Heart left ventricle (tissue), 13 donors: ENCODE measurements around the gene MICALL1.

Experiments
- POLR2A ChIP-seq, 2 donors: fragments of 450-650 bp; IDR thresholded peaks; one replicate each; pipeline ENCODE4 v1.6.1; 2017; ENCODE audit warnings: antibody characterized with exemption in 2 of 2, mild to moderate bottlenecking in 2 of 2, moderate library complexity in 2 of 2
- TF ChIP-seq, protein P1 (sequence below), 12 donors: fragments of 200-600 bp; sonication (generic) in 4 of 12; IDR thresholded peaks; one replicate each; pipeline versions ENCODE4 v1.5.0 to v1.8.0; 2018 to 2022; ENCODE audit warnings: antibody characterized with exemption in 12 of 12, mild to moderate bottlenecking in 5 of 12
- donor health status: ischemic (EF 13 %, LVEDD 7.1; RV severe dilation, severe dysfunction).
- donor health status: DM: no; HTN: yes; CAD: no.
- donor health status: DM: no; HTN: no; CAD: no.
- donor health status: ischemic (EF 25% LVEDD 6.9; RV normal size, moderate dysfunction).
- donor health status: ischemic (EF 25% LVEDD 5.7; RV mildly dilated, moderate dysfunction).
- donor health status: ischemic (EF 35%, LVEDD 5.7; RV mildly dilated, moderate dysfunction).
- donor health status: nonischemic (EF 11% LVEDD 7.7; RV severe dilation, severe dysfunction).
- donor health status: DM: yes; HTN: yes; CAD: no.
- donor health status: PGD.
- donor health status: ischemic (EF 29% LVEDD 5.4; RV normal size, mild dysfunction).
- donor health status: nonischemic (EF 23%, LVEDD 6.1; RV moderate dilation, normal function).

DNA sequence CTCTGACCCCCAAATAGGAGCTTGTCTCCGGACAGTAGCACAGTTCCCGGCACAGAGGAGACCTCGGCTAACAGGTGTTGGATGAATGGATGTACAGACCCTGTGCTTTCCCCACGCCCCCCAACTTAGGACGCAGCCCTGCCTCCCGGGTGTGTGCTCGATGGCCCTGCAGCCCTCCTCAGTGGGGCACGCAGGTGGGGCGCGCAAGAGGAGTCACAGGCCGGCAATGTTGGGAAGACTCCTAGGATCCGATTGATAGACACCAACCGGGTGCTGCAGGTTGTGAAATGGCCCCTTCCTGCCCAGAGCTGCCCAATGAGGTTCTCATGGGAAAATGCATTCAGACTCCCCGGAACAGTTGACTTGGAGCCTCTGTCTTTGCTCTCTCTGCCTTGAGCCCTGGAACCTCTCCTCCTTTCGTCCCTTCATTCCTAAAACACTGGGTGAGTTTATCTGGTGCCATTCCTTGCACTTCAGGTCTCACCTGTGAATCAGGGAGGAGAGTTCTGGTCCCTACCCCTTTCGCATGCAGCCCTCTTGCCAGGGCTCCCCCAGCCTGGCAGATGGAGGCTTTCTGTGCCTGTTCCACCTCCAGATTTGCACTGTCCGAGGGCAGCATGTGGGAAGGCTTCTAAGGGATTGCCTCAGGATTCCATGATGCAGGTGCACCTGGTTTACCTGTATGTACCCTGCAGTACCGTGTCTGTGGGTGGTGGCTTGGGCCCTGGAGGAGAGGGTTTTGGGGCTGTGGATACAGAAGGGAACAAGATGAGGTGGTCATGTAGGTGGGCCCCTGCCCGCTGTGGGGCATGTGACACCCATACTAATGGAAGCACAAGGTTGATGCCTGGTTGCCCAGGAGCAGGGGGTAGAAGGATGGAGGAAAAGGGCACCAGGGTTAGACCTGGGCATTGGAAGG lies 1.2 kb downstream of the MICALL1 start:
- TF ChIP-seq, protein P1, sequence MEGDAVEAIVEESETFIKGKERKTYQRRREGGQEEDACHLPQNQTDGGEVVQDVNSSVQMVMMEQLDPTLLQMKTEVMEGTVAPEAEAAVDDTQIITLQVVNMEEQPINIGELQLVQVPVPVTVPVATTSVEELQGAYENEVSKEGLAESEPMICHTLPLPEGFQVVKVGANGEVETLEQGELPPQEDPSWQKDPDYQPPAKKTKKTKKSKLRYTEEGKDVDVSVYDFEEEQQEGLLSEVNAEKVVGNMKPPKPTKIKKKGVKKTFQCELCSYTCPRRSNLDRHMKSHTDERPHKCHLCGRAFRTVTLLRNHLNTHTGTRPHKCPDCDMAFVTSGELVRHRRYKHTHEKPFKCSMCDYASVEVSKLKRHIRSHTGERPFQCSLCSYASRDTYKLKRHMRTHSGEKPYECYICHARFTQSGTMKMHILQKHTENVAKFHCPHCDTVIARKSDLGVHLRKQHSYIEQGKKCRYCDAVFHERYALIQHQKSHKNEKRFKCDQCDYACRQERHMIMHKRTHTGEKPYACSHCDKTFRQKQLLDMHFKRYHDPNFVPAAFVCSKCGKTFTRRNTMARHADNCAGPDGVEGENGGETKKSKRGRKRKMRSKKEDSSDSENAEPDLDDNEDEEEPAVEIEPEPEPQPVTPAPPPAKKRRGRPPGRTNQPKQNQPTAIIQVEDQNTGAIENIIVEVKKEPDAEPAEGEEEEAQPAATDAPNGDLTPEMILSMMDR (IDR thresholded peaks at IDR 0.05), result no peak
- no peak for TF ChIP-seq POLR2A (IDR thresholded peaks at IDR 0.05)
